HepG2 (cell line): Measurements from ENCODE around the gene COLGALT1. TPM values are rescaled to one million over a fixed set of nuclear protein-coding genes. Genes with fewer than 3 reads are reported as not detected.
A peak's percentile ranks its signal among the peaks of the same experiment; 100 is the strongest.

Source experiments
- GABPB1 ChIP-seq: IDR thresholded peaks from 2 replicates; pipeline ENCODE4 v1.6.1; 2016; ENCODE audit warnings: mild to moderate bottlenecking, missing genetic modification reagents, moderate library complexity, missing compliant biosample characterization
- GATAD1 ChIP-seq: IDR thresholded peaks from 2 replicates; pipeline ENCODE4 v1.6.1; 2016; ENCODE audit warnings: missing genetic modification reagents, missing compliant biosample characterization
- GZF1 ChIP-seq: sonication (generic); formaldehyde crosslinking; IDR thresholded peaks from 2 replicates; pipeline ENCODE4 v1.5.1; 2020; ENCODE audit warnings: mild to moderate bottlenecking, missing genetic modification reagents
- NFE2L1 ChIP-seq: sonication (generic); formaldehyde crosslinking; IDR thresholded peaks from 2 replicates; pipeline ENCODE4 v1.4.0; 2020; ENCODE audit warnings: missing genetic modification reagents, mild to moderate bottlenecking, borderline replicate concordance
- PHF5A ChIP-seq: IDR thresholded peaks from one replicate; pipeline ENCODE4 v1.6.1; 2018; ENCODE audit warnings: low read depth, missing genetic modification reagents; ENCODE audit not compliant: unreplicated experiment
- RBFOX2 ChIP-seq: fragments of 200-400 bp; formaldehyde crosslinking; IDR thresholded peaks from 2 replicates; pipeline ENCODE4 v1.6.1; 2017; ENCODE audit warnings: low read depth, mild to moderate bottlenecking, low read length
- SALL1 ChIP-seq: sonication (generic); formaldehyde crosslinking; IDR thresholded peaks from 2 replicates; pipeline ENCODE4 v1.8.0; 2022; ENCODE audit warnings: mild to moderate bottlenecking, missing genetic modification reagents
- SOX5 ChIP-seq: IDR thresholded peaks from 2 replicates; pipeline ENCODE4 v1.6.1; 2016; ENCODE audit warnings: borderline replicate concordance
- SUZ12 ChIP-seq: fragments of 150-350 bp; IDR thresholded peaks from 2 replicates; pipeline ENCODE4 v1.6.1; 2014; ENCODE audit warnings: low read depth, low read length
- TBP ChIP-seq: sonication (generic); formaldehyde crosslinking; IDR thresholded peaks from 2 replicates; pipeline ENCODE4 v1.5.0; 2020; ENCODE audit warnings: missing genetic modification reagents
- ZNF343 ChIP-seq: sonication (generic); formaldehyde crosslinking; IDR thresholded peaks from 2 replicates; pipeline ENCODE4 v1.4.0; 2020; ENCODE audit warnings: mild to moderate bottlenecking, missing genetic modification reagents
- ZNF619 ChIP-seq: sonication (generic); formaldehyde crosslinking; IDR thresholded peaks from 2 replicates; pipeline ENCODE4 v1.4.0; 2020; ENCODE audit warnings: mild to moderate bottlenecking, missing genetic modification reagents
- ZNF788 ChIP-seq: sonication (generic); formaldehyde crosslinking; IDR thresholded peaks from 2 replicates; pipeline ENCODE4 v1.5.0; 2020; ENCODE audit warnings: mild to moderate bottlenecking, missing genetic modification reagents, borderline replicate concordance
- ZZZ3 ChIP-seq: sonication (generic); formaldehyde crosslinking; IDR thresholded peaks from 2 replicates; pipeline ENCODE4 v1.4.0; 2020; ENCODE audit warnings: missing genetic modification reagents, mild to moderate bottlenecking, borderline replicate concordance
- polyA plus RNA-seq, 8 experiments: library from polyadenylated mRNA; depleted of rRNA in 3 of 8; stranded (reverse) in 7 of 8; unstranded in 1 of 8; fragments of >200 nt; fragmentation: Illumina TruSeq in 4 of 8; extraction: Trizol in 4 of 8; gene quantifications; 2 replicates each; pipeline versions ENCODE4 v1.2.1 to v1.2.3, GENCODE V29; 2011 to 2016; ENCODE audit warnings: low read depth in 4 of 8, missing spikeins in 1 of 8, mixed read lengths in 1 of 8; ENCODE audit not compliant: insufficient read depth in 1 of 8
- total RNA-seq, 5 experiments: library from RNA; depleted of rRNA; stranded (reverse); fragments of >200 nt; fragmentation: Illumina TruSeq; extraction: Trizol; gene quantifications; 2 replicates each; pipeline ENCODE4 v1.2.3, GENCODE V29; 2016; ENCODE audit warnings: low read depth in 1 of 5
- TF ChIP-seq, protein P1 (sequence below): fragments of 450-650 bp; IDR thresholded peaks from 2 replicates; pipeline ENCODE4 v1.6.1; 2016
- TF ChIP-seq, protein P2 (sequence below): sonication (generic); formaldehyde crosslinking; IDR thresholded peaks from 2 replicates; pipeline ENCODE4 v1.4.0; 2020; ENCODE audit warnings: missing genetic modification reagents
- TF ChIP-seq, protein P3 (sequence below): sonication (generic); formaldehyde crosslinking; IDR thresholded peaks from 2 replicates; pipeline ENCODE4 v1.5.0; 2020; ENCODE audit warnings: missing genetic modification reagents, mild to moderate bottlenecking, borderline replicate concordance
- TF ChIP-seq, protein P4 (sequence below): IDR thresholded peaks from 2 replicates; pipeline ENCODE4 v1.6.1; 2012; ENCODE audit warnings: inconsistent platforms
- TF ChIP-seq, protein P5 (sequence below): sonication (generic); formaldehyde crosslinking; IDR thresholded peaks from 2 replicates; pipeline ENCODE4 v1.5.0; 2020; ENCODE audit warnings: mild to moderate bottlenecking, missing genetic modification reagents, moderate library complexity
- TF ChIP-seq, protein P6 (sequence below): sonication (generic); formaldehyde crosslinking; IDR thresholded peaks from 2 replicates; pipeline ENCODE4 v1.4.0; 2020; ENCODE audit warnings: mild to moderate bottlenecking, missing genetic modification reagents, borderline replicate concordance
- TF ChIP-seq, protein P7 (sequence below): sonication (generic); formaldehyde crosslinking; IDR thresholded peaks from 2 replicates; pipeline ENCODE4 v1.8.0; 2022; ENCODE audit warnings: mild to moderate bottlenecking, missing genetic modification reagents, moderate library complexity

COLGALT1 gene
- total and polyA plus RNA-seq, 2 of the 13 experiments (the other 11 are each of a cell fraction or from before 2014, with no cell fraction given): 58.0 to 211 TPM

DNA sequence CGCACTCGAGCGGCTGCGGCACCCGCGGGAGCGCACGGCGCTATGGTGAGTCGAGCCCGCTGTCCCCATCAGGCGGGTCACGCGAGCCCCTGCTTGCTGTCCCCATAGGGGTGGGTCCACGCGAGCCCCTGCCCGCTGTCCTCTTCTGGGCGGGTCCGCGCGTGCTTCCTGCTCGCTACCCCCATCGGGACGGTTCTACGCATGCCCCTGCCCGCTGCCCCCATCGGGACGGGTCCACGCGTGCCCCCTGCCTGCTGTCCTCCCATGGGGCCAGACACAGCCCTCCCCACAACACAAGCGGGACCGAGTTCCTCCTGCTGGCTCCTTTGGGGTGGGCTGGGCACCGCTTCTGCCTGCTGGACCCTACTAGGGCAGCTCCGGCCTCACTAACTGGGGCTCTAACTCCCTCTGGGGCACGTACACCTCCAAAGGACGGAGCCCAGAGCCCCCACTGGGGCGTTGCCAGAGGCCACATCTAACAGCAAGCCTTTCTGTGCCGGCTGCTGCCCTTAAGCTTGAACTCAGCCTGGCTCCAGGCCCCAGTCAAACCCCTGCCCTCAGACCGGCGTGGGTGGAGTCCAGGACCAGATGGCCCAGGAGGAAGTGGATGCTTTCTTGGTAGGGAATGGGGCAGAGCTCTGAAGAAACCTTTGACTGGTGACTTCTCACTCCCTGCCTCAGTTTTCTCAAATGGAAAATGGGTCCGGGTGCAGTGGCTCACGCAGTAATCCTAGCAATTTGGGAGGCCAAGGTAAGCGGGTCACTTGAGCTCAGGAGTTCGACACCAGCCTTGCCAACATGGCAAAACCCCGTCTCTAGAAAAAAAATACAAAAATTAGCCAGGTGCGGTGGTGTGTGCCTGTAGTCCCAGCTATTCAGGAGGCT, 722 bp downstream of the COLGALT1 start (continued):
- TF ChIP-seq ZNF788 (CRISPR knock-in tag) (no peak), ZNF619 (CRISPR knock-in tag) (peak; percentile 73; the same call in 1 of the 2 replicates), SUZ12 (no peak), RBFOX2 (peak; percentile 67), GZF1 (CRISPR knock-in tag) (0 out of 2 replicates have a peak, but pooled peaks have one; percentile 45), SALL1 (CRISPR knock-in tag) (0 out of 2 replicates have a peak, but pooled peaks have one; percentile 33), ZNF343 (CRISPR knock-in tag) (no peak), TBP (CRISPR knock-in tag) (no peak), ZZZ3 (no peak), PHF5A (CRISPR knock-in tag) (no peak), GABPB1 (peak; percentile 38; the same call in 1 of the 2 replicates), GATAD1 (CRISPR knock-in tag) (no peak), SOX5 (CRISPR knock-in tag) (no peak), NFE2L1 (CRISPR knock-in tag) (no peak)
- TF ChIP-seq, protein P1, sequence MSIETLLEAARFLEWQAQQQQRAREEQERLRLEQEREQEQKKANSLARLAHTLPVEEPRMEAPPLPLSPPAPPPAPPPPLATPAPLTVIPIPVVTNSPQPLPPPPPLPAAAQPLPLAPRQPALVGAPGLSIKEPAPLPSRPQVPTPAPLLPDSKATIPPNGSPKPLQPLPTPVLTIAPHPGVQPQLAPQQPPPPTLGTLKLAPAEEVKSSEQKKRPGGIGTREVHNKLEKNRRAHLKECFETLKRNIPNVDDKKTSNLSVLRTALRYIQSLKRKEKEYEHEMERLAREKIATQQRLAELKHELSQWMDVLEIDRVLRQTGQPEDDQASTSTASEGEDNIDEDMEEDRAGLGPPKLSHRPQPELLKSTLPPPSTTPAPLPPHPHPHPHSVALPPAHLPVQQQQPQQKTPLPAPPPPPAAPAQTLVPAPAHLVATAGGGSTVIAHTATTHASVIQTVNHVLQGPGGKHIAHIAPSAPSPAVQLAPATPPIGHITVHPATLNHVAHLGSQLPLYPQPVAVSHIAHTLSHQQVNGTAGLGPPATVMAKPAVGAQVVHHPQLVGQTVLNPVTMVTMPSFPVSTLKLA: no peak
- TF ChIP-seq, protein P2, sequence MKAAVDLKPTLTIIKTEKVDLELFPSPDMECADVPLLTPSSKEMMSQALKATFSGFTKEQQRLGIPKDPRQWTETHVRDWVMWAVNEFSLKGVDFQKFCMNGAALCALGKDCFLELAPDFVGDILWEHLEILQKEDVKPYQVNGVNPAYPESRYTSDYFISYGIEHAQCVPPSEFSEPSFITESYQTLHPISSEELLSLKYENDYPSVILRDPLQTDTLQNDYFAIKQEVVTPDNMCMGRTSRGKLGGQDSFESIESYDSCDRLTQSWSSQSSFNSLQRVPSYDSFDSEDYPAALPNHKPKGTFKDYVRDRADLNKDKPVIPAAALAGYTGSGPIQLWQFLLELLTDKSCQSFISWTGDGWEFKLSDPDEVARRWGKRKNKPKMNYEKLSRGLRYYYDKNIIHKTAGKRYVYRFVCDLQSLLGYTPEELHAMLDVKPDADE (CRISPR knock-in tag): no peak
- TF ChIP-seq, protein P3, sequence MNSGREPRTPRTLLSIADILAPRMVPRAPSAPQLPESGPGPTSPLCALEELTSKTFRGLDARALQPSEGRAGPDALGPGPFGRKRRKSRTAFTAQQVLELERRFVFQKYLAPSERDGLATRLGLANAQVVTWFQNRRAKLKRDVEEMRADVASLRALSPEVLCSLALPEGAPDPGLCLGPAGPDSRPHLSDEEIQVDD (CRISPR knock-in tag): 0 out of 2 replicates have a peak, but pooled peaks have one; percentile 28
- TF ChIP-seq, protein P4, sequence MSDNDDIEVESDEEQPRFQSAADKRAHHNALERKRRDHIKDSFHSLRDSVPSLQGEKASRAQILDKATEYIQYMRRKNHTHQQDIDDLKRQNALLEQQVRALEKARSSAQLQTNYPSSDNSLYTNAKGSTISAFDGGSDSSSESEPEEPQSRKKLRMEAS: peak; percentile 8; the same call in 1 of the 2 replicates
- TF ChIP-seq, protein P5, sequence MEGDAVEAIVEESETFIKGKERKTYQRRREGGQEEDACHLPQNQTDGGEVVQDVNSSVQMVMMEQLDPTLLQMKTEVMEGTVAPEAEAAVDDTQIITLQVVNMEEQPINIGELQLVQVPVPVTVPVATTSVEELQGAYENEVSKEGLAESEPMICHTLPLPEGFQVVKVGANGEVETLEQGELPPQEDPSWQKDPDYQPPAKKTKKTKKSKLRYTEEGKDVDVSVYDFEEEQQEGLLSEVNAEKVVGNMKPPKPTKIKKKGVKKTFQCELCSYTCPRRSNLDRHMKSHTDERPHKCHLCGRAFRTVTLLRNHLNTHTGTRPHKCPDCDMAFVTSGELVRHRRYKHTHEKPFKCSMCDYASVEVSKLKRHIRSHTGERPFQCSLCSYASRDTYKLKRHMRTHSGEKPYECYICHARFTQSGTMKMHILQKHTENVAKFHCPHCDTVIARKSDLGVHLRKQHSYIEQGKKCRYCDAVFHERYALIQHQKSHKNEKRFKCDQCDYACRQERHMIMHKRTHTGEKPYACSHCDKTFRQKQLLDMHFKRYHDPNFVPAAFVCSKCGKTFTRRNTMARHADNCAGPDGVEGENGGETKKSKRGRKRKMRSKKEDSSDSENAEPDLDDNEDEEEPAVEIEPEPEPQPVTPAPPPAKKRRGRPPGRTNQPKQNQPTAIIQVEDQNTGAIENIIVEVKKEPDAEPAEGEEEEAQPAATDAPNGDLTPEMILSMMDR (CRISPR knock-in tag): peak; percentile 48
- TF ChIP-seq, protein P6, sequence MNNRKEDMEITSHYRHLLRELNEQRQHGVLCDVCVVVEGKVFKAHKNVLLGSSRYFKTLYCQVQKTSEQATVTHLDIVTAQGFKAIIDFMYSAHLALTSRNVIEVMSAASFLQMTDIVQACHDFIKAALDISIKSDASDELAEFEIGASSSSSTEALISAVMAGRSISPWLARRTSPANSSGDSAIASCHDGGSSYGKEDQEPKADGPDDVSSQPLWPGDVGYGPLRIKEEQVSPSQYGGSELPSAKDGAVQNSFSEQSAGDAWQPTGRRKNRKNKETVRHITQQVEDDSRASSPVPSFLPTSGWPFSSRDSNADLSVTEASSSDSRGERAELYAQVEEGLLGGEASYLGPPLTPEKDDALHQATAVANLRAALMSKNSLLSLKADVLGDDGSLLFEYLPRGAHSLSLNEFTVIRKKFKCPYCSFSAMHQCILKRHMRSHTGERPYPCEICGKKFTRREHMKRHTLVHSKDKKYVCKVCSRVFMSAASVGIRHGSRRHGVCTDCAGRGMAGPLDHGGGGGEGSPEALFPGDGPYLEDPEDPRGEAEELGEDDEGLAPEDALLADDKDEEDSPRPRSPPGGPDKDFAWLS (CRISPR knock-in tag): no peak
- TF ChIP-seq, protein P7, sequence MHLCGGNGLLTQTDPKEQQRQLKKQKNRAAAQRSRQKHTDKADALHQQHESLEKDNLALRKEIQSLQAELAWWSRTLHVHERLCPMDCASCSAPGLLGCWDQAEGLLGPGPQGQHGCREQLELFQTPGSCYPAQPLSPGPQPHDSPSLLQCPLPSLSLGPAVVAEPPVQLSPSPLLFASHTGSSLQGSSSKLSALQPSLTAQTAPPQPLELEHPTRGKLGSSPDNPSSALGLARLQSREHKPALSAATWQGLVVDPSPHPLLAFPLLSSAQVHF (CRISPR knock-in tag): 0 out of 2 replicates have a peak, but pooled peaks have one; percentile 35
